Psoas muscle (tissue), 8 donors: ENCODE results near the gene LRFN2. TPM values are rescaled to one million over a fixed set of nuclear protein-coding genes. Genes with fewer than 3 reads are reported as not detected.

Experiments
- ATAC-seq, 4 donors: fragments of 200-7000 bp; cut with Tn5 transposase; one replicate each; pipeline ENCODE4 v1.9.1; 2020; ENCODE audit warnings: moderate library complexity in 3 of 4, mild to moderate bottlenecking in 2 of 4
- DNase-seq, 2 donors: peaks; one replicate each; pipeline ENCODE4 v3.0.0-alpha.2; 2020
- H3K27ac ChIP-seq: fragments of 200-600 bp; one replicate; pipeline ENCODE4 v1.8.0; 2022
- H3K27me3 ChIP-seq, 3 donors: fragments of 200-600 bp in 1 of 3; one replicate each; pipeline versions ENCODE4 v1.6.1 to v1.8.0; 2013 to 2022; ENCODE audit warnings: low read length in 2 of 3, mild to moderate bottlenecking in 2 of 3, moderate library complexity in 1 of 3; ENCODE audit not compliant: insufficient read depth in 3 of 3
- H3K36me3 ChIP-seq, 2 donors: fragments of 200-600 bp in 1 of 2; one replicate each; pipeline versions ENCODE4 v1.6.1 to v1.8.0; 2013 to 2022; ENCODE audit warnings: low read depth in 1 of 2, mild to moderate bottlenecking in 1 of 2, moderate library complexity in 1 of 2; ENCODE audit not compliant: insufficient read depth in 1 of 2
- H3K4me1 ChIP-seq: fragments of 200-600 bp; one replicate; pipeline ENCODE4 v1.8.0; 2022
- H3K4me3 ChIP-seq: fragments of 200-600 bp; one replicate; pipeline ENCODE4 v1.8.0; 2022; ENCODE audit warnings: mild to moderate bottlenecking
- H3K9me3 ChIP-seq: fragments of 200-600 bp; one replicate; pipeline ENCODE4 v1.8.0; 2022
- CTCF ChIP-seq: fragments of 200-600 bp; IDR thresholded peaks from one replicate; pipeline ENCODE4 v1.8.0; 2022; ENCODE audit warnings: antibody characterized with exemption
- WGBS, 3 donors: extraction: QIAGEN DNeasy Blood & Tissue Kit; methylation state at CpG; one replicate each; pipeline versions ENCODE4 v1.1.6 to v1.1.7; 2013; 5-methylcytosine and 5-hydroxymethylcytosine counted together
- intact Hi-C, 2 donors: fragments of 100-400 bp; cut with DNase I; formaldehyde crosslinking; loops; one replicate each; pipeline versions ENCODE4 v1.11.0 to v1.14.2; 2022
- polyA plus RNA-seq, 3 donors: library from polyadenylated mRNA; stranded (reverse); fragments of 200-250 nt; gene quantifications; one replicate each; pipeline ENCODE4 v1.2.3, GENCODE V29; 2013
- total RNA-seq, 4 donors: library from RNA; stranded (reverse); fragmentation: NEBNext Ultra II Directional in 2 of 4; extraction: Animal tissue kit (Norgen Biotek cat#: 25700) in 2 of 4; gene quantifications; one replicate each; pipeline versions ENCODE4 v1.2.1 to v1.2.4, GENCODE V29; 2021 to 2023
- donor health status: healthy with polysubstance abuse.
- donor health status: DM: no; HTN: no; CAD: no; lungs with moderate emphysema.
- donor health status: Bipolar disorder and iron deficiency.
- donor health status: healthy.
- donor health status: DM: yes; HTN: yes; CAD: no.
- donor health status: DM: no; HTN: no; CAD: no.
- donor health status: DM: no; HTN: no; CAD: no.
- donor health status: DM: yes; HTN: yes; CAD: no.

Gene LRFN2
- total and polyA plus RNA-seq, 7 donors = 0.06 TPM; not detected in 6

GRCh38 chr6:40473026-40473425, 114.1 kb downstream of the LRFN2 start:
- intact Hi-C loops = no loop called here
- DNase-seq (no peak), ATAC-seq (no peak)
- Histone ChIP-seq H3K27ac (no peak overlapping the region), H3K27me3 (no peaks in the 10 kb centered on the region), H3K9me3 (no peaks in the 10 kb centered on the region), H3K36me3 (no peaks in the 10 kb centered on the region), H3K4me1 (no peaks in the 10 kb centered on the region), H3K4me3 (no peak overlapping the region)
- no peak for TF ChIP-seq CTCF
- 79 to 80% (median 80%) methylated on average over 6 of the region's 6 CpGs for WGBS, 3 donors

- no peak overlapping the region for H3K27ac ChIP-seq
- ATAC-seq = no peak
- intact Hi-C loops = no loop called here
- WGBS, 3 donors = 20 to 24% (median 22%) methylated on average over 5 of the region's 5 CpGs
- no peak for TF ChIP-seq CTCF
- DNase-seq = no peak
- no peaks in the 10 kb centered on the region for H3K36me3 ChIP-seq
- no peaks in the 10 kb centered on the region for H3K27me3 ChIP-seq
- H3K9me3 ChIP-seq = no peaks in the 10 kb centered on the region
- no peak overlapping the region for H3K4me3 ChIP-seq
- no peaks in the 10 kb centered on the region for H3K4me1 ChIP-seq
Observed at GRCh38 chr6:40472353-40472752, 114.8 kb downstream of the LRFN2 start.

GRCh38 chr6:40471243-40471642, 115.9 kb downstream of the LRFN2 start:
- no peak for TF ChIP-seq CTCF
- H3K27me3 ChIP-seq = no peaks in the 10 kb centered on the region
- no peaks in the 10 kb centered on the region for H3K9me3 ChIP-seq
- DNase-seq (no peak), ATAC-seq (no peak)
- intact Hi-C loops = no loop called here
- H3K4me3 ChIP-seq = no peak overlapping the region
- 73 to 82% (median 77%) methylated on average over 4 of the region's 4 CpGs for WGBS, 3 donors
- H3K36me3 ChIP-seq = no peaks in the 10 kb centered on the region
- no peaks in the 10 kb centered on the region for H3K4me1 ChIP-seq
- H3K27ac ChIP-seq = no peak overlapping the region

GRCh38 chr6:40469323-40469722, 117.8 kb downstream of the LRFN2 start:
- no peak for ATAC-seq
- Histone ChIP-seq H3K9me3 (peaks cover 3% of the 10 kb centered on the region), H3K27me3 (no peaks in the 10 kb centered on the region), H3K4me1 (no peaks in the 10 kb centered on the region), H3K4me3 (no peak overlapping the region), H3K36me3 (no peaks in the 10 kb centered on the region), H3K27ac (no peak overlapping the region)
- WGBS, 3 donors = 88 to 90% (median 89%) methylated on average over 3 of the region's 3 CpGs
- intact Hi-C loops = no loop called here
- no peak for TF ChIP-seq CTCF
- no peak for DNase-seq

GRCh38 chr6:40466986-40467539, 120.1 kb downstream of the LRFN2 start:
- DNase-seq = no peak
- TF ChIP-seq CTCF = no peak
- no peaks in the 10 kb centered on the region for H3K36me3 ChIP-seq
- H3K27me3 ChIP-seq = no peaks in the 10 kb centered on the region
- peaks cover 3% of the 10 kb centered on the region for H3K9me3 ChIP-seq
- WGBS, 3 donors = 88 to 91% (median 89%) methylated on average over 3 of the region's 3 CpGs
- H3K27ac ChIP-seq = no peak overlapping the region
- H3K4me3 ChIP-seq = no peak overlapping the region
- no peaks in the 10 kb centered on the region for H3K4me1 ChIP-seq
- ATAC-seq = no peak
- intact Hi-C loops = no loop called here
